A673 (cell line): Measurements from ENCODE around the gene NCAPG2.

Experiments used
- CTCF ChIP-seq: fragments of 300-800, 200-600 bp; sonication (generic); conservative IDR thresholded peaks from 2 replicates; pipeline ENCODE4 v1.5.1; 2017; ENCODE audit warnings: low read depth, mild to moderate bottlenecking, antibody characterized with exemption, low read length, moderate library complexity, mixed read lengths
- EZH2 ChIP-seq: fragments of 200-600 bp; sonication (generic); IDR thresholded peaks from 2 replicates; pipeline ENCODE4 v1.6.1; 2017; ENCODE audit warnings: borderline replicate concordance, low read depth, mild to moderate bottlenecking, mixed read lengths, antibody characterized with exemption, low read length; ENCODE audit not compliant: poor library complexity, severe bottlenecking

- no peak for TF ChIP-seq CTCF
- no peak for TF ChIP-seq EZH2
Observed at GRCh38 chr7:158722574-158723237, 18.1 kb upstream of the NCAPG2 start.
